ENCODE results near the gene ARHGAP32. TPM values are rescaled to one million over a fixed set of nuclear protein-coding genes. Genes with fewer than 3 reads are reported as not detected.

Gene ARHGAP32
- total RNA-seq, 1 experiment from 2014 or later = 22.0 TPM

GRCh38 chr11:129209891-129210830, 18.0 kb upstream of the ARHGAP32 start:
- H3K4me2 ChIP-seq (ENCODE audit: insufficient read depth, insufficient read length, low read length) = peak overlapping the region; percentile 69

More at GRCh38 chr11:129209891-129210830, 18.0 kb upstream of the ARHGAP32 start:
- no peak overlapping the region for H2BK20ac ChIP-seq (ENCODE audit: low read depth, low read length, poor library complexity, severe bottlenecking)
- H2BK120ac ChIP-seq (ENCODE audit: low read depth, low read length, poor library complexity, severe bottlenecking) = no peak overlapping the region
- no peak overlapping the region for H2BK12ac ChIP-seq (ENCODE audit: insufficient read length, low read depth, low read length)
- H3K79me1 ChIP-seq (ENCODE audit: insufficient read depth, low read depth, low read length, poor library complexity, severe bottlenecking) = no peaks in the 10 kb centered on the region
- Mint-ChIP-seq H3K27ac (peak overlapping the region; percentile 60 to 76 (median 62); a peak in 6 of 7 replicates), H3K9me3 (peaks cover 5 to 6% of the 10 kb centered on the region in 2 experiments; a peak in 3 of 5 replicates), H3K36me3 (ENCODE audit: insufficient read depth in 1 of 3, low read depth in 3 of 3) (peaks cover 8 to 9% (median 9%) of the 10 kb centered on the region in 3 experiments), H3K4me1 (peaks cover 57% of the 10 kb centered on the region in 2 experiments), H3K4me3 (peak overlapping the region; percentile 39 to 45), H3K27me3 (ENCODE audit: low read depth) (no peaks in the 10 kb centered on the region)
- no peak overlapping the region for H3K23ac ChIP-seq (ENCODE audit: insufficient read length, low read depth, low read length)
- H3K27me3 ChIP-seq (ENCODE audit: insufficient read depth, low read length) = no peaks in the 10 kb centered on the region
- no peak overlapping the region for H2BK15ac ChIP-seq (ENCODE audit: low read depth, low read length)
- H3K9me3 ChIP-seq (ENCODE audit: control insufficient read depth, low read depth, low read length) = no peaks in the 10 kb centered on the region
- no peak overlapping the region for H2AFZ ChIP-seq (ENCODE audit: low read length)
- H4K91ac ChIP-seq (ENCODE audit: insufficient read length, low read depth, low read length) = no peak overlapping the region
- no CpG with 5 or more reads among the region's 7 CpGs for WGBS (ENCODE audit: extremely low coverage, insufficient read length, low lambda C conversion rate)
- no peak overlapping the region for H4K5ac ChIP-seq (ENCODE audit: insufficient read length, low read depth, low read length)
- peak overlapping the region; percentile 23 for H3K27ac ChIP-seq (ENCODE audit: insufficient read length, low read depth, low read length)
- no peaks in the 10 kb centered on the region for H3K23me2 ChIP-seq (ENCODE audit: insufficient read length, low read depth, low read length, poor library complexity, severe bottlenecking)
- H2BK5ac ChIP-seq (ENCODE audit: insufficient read length, low read length) = no peak overlapping the region
- H2AK5ac ChIP-seq (ENCODE audit: insufficient read length, low read length) = no peak overlapping the region
- TF ChIP-seq, protein P1, sequence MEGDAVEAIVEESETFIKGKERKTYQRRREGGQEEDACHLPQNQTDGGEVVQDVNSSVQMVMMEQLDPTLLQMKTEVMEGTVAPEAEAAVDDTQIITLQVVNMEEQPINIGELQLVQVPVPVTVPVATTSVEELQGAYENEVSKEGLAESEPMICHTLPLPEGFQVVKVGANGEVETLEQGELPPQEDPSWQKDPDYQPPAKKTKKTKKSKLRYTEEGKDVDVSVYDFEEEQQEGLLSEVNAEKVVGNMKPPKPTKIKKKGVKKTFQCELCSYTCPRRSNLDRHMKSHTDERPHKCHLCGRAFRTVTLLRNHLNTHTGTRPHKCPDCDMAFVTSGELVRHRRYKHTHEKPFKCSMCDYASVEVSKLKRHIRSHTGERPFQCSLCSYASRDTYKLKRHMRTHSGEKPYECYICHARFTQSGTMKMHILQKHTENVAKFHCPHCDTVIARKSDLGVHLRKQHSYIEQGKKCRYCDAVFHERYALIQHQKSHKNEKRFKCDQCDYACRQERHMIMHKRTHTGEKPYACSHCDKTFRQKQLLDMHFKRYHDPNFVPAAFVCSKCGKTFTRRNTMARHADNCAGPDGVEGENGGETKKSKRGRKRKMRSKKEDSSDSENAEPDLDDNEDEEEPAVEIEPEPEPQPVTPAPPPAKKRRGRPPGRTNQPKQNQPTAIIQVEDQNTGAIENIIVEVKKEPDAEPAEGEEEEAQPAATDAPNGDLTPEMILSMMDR (conservative IDR thresholded peaks at IDR 0.05) = no peak
- H3K56ac ChIP-seq (ENCODE audit: insufficient read length, low read depth, low read length) = no peak overlapping the region
- DNase-seq = no peak
- no peak overlapping the region for H3K18ac ChIP-seq (ENCODE audit: insufficient read length, low read depth, low read length)
- no peak overlapping the region for H3K4ac ChIP-seq (ENCODE audit: low read depth, low read length)
- H3K9ac ChIP-seq (ENCODE audit: extremely low read depth, insufficient read length, low read length) = no peak overlapping the region
- no peaks in the 10 kb centered on the region; the same call in 1 of the 2 replicates for H3K79me2 ChIP-seq (ENCODE audit: insufficient read depth, low read length)
- no peak overlapping the region for H3T11ph ChIP-seq (ENCODE audit: low read length)
- H3K4me1 ChIP-seq (ENCODE audit: insufficient read depth, low read length) = peaks cover 9% of the 10 kb centered on the region; the same call in 1 of the 2 replicates
- H3K14ac ChIP-seq (ENCODE audit: insufficient read depth, low read length) = no peak overlapping the region
- H4K20me1 ChIP-seq (ENCODE audit: control insufficient read depth, insufficient read depth, insufficient read length) = no peaks in the 10 kb centered on the region
- no peak overlapping the region for H4K8ac ChIP-seq (replicated peaks; ENCODE audit: insufficient read length, low read depth, low read length)
